ACHN (cell line): ENCODE data around the gene TRIL.

Source experiments
- DNase-seq: peaks from one replicate; pipeline ENCODE4 v3.0.0-alpha.2; 2015
- in situ Hi-C: cut with HindIII; loops from 2 replicates; pipeline ENCODE4 v1.10.0; 2017; ENCODE audit warnings: low sequenced_read_pairs, low pct_ligation_motif_present, low pct_unique_long_range_greater_than_20kb

Gene TRIL

GRCh38 chr7:28958235-28958979 is at the start of gene TRIL:
Gene TRIL, minus strand, starts transcription at chr7:28958330. Its CDS starts 284 bp downstream, at chr7:28958046.
- in situ Hi-C loops, result no loop called here
- DNase-seq, result no peak

- in situ Hi-C loops, result no loop called here
- no peak for DNase-seq
Measured at GRCh38 chr7:29007127-29007526, 49.0 kb upstream of the TRIL start.

GRCh38 chr7:29005829-29006228 is 47.7 kb upstream of the TRIL start:
- in situ Hi-C loops, result no loop called here
- peak; percentile 25 for DNase-seq

- no peak for DNase-seq
- in situ Hi-C loops, result no loop called here
Measured at GRCh38 chr7:29005406-29005805, 47.3 kb upstream of the TRIL start.

- DNase-seq, result no peak
- in situ Hi-C loops, result no loop called here
Measured at GRCh38 chr7:29003703-29004102, 45.6 kb upstream of the TRIL start.

GRCh38 chr7:29000717-29001076 is 42.6 kb upstream of the TRIL start:
- in situ Hi-C loops, result no loop called here
- DNase-seq, result no peak

- in situ Hi-C loops, result no loop called here
- no peak for DNase-seq
Measured at GRCh38 chr7:28999895-29000716, 42.0 kb upstream of the TRIL start.

GRCh38 chr7:28999427-28999826 is 41.3 kb upstream of the TRIL start:
- in situ Hi-C loops, result no loop called here
- no peak for DNase-seq

- in situ Hi-C loops, result no loop called here
- DNase-seq, result no peak
Measured at GRCh38 chr7:28998105-28998504, 40.0 kb upstream of the TRIL start.

GRCh38 chr7:28996836-28997235 is 38.7 kb upstream of the TRIL start:
- in situ Hi-C loops, result no loop called here
- DNase-seq, result no peak

GRCh38 chr7:28993371-28993770 is 35.2 kb upstream of the TRIL start:
- DNase-seq, result no peak
- in situ Hi-C loops, result no loop called here

- no peak for DNase-seq
- in situ Hi-C loops, result no loop called here
Measured at GRCh38 chr7:28992798-28993197, 34.7 kb upstream of the TRIL start.

GRCh38 chr7:28990200-28990960 is 32.2 kb upstream of the TRIL start:
- DNase-seq, result no peak
- in situ Hi-C loops, result no loop called here

- in situ Hi-C loops, result no loop called here
- no peak for DNase-seq
Measured at GRCh38 chr7:28989211-28989980, 31.3 kb upstream of the TRIL start.

GRCh38 chr7:28988810-28989209 is 30.7 kb upstream of the TRIL start:
- peak; percentile 9 for DNase-seq
- in situ Hi-C loops, result no loop called here

- no peak for DNase-seq
- in situ Hi-C loops, result no loop called here
Measured at GRCh38 chr7:28988091-28988490, 30.0 kb upstream of the TRIL start.

- in situ Hi-C loops, result no loop called here
Measured at GRCh38 chr7:28986765-28987110, 28.6 kb upstream of the TRIL start.

GRCh38 chr7:28986028-28986764 is 28.1 kb upstream of the TRIL start:
- DNase-seq, result no peak
- in situ Hi-C loops, result no loop called here

More at GRCh38 chr7:28986765-28987110, 28.6 kb upstream of the TRIL start:
- no peak for DNase-seq
